Heart left ventricle (tissue), 13 donors: ENCODE measurements around the gene VCP.

Experiments
- CTCF ChIP-seq, 12 donors: fragments of 200-600 bp; sonication (generic) in 4 of 12; IDR thresholded peaks; one replicate each; pipeline versions ENCODE4 v1.5.0 to v1.8.0; 2018 to 2022; ENCODE audit warnings: antibody characterized with exemption in 12 of 12, mild to moderate bottlenecking in 5 of 12
- POLR2A ChIP-seq, 2 donors: fragments of 450-650 bp; IDR thresholded peaks; one replicate each; pipeline ENCODE4 v1.6.1; 2017; ENCODE audit warnings: antibody characterized with exemption in 2 of 2, mild to moderate bottlenecking in 2 of 2, moderate library complexity in 2 of 2
- donor health status: ischemic (EF 13 %, LVEDD 7.1; RV severe dilation, severe dysfunction).
- donor health status: DM: no; HTN: yes; CAD: no.
- donor health status: DM: no; HTN: no; CAD: no.
- donor health status: ischemic (EF 25% LVEDD 6.9; RV normal size, moderate dysfunction).
- donor health status: ischemic (EF 25% LVEDD 5.7; RV mildly dilated, moderate dysfunction).
- donor health status: ischemic (EF 35%, LVEDD 5.7; RV mildly dilated, moderate dysfunction).
- donor health status: nonischemic (EF 11% LVEDD 7.7; RV severe dilation, severe dysfunction).
- donor health status: DM: yes; HTN: yes; CAD: no.
- donor health status: PGD.
- donor health status: ischemic (EF 29% LVEDD 5.4; RV normal size, mild dysfunction).
- donor health status: nonischemic (EF 23%, LVEDD 6.1; RV moderate dilation, normal function).

- TF ChIP-seq CTCF (IDR thresholded peaks at IDR 0.05): no peak
- no peak for TF ChIP-seq POLR2A (IDR thresholded peaks at IDR 0.05)
These were observed 28.4 kb downstream of the VCP start for GRCh38 chr9:35044071-35044470.
